AG04450 (cell line): ENCODE results near the gene TCERG1. TPM values are rescaled to one million over a fixed set of nuclear protein-coding genes. Genes with fewer than 3 reads are reported as not detected.
A peak's percentile ranks its signal among the peaks of the same experiment; 100 is the strongest.

Source experiments
- CTCF ChIA-PET: fragments of 300-600, 350-600 bp; formaldehyde crosslinking; extraction: SDS; loops from one replicate; lab custom pipeline; 2022; ENCODE audit warnings: antibody characterized with exemption, inconsistent platforms; lab: Charles Lee
- POLR2A ChIA-PET: fragments of 350-600 bp; formaldehyde crosslinking; extraction: SDS; loops from one replicate; lab custom pipeline; 2021; ENCODE audit warnings: antibody characterized with exemption, inconsistent platforms; lab: Yijun Ruan, JAX
- DNase-seq: peaks from one replicate; pipeline ENCODE4 v3.0.0-alpha.2; 2011; ENCODE audit warnings: low read depth, low spot score
- H3K27ac ChIP-seq: one replicate; pipeline ENCODE4 v1.5.1; 2012; ENCODE audit warnings: low read depth, low read length, control low read depth
- H3K27me3 ChIP-seq: one replicate; pipeline ENCODE4 v1.6.0; 2012; ENCODE audit warnings: low read length; ENCODE audit not compliant: control insufficient read depth, insufficient read depth
- H3K4me3 ChIP-seq: 2 replicates; pipeline ENCODE4 v1.5.1; 2011; ENCODE audit warnings: mild to moderate bottlenecking, low read depth, low read length, control low read depth
- H3K9me3 ChIP-seq: 2 replicates; pipeline ENCODE4 v1.5.1; 2012; ENCODE audit warnings: low read length; ENCODE audit not compliant: control insufficient read depth, insufficient read depth
- CTCF ChIP-seq: IDR thresholded peaks from 2 replicates; pipeline ENCODE4 v1.5.1; 2011; ENCODE audit warnings: low read depth, low read length, control low read depth, inconsistent platforms
- polyA plus RNA-seq: library from polyadenylated mRNA; depleted of rRNA; stranded (reverse); fragments of >200 nt; gene quantifications from 2 replicates; pipeline ENCODE4 v1.2.3, GENCODE V29; 2011

TCERG1 gene
- polyA plus RNA-seq, 1 experiment = 43.1 TPM

- H3K27ac ChIP-seq = no peak overlapping the region
- no peaks in the 10 kb centered on the region for H3K27me3 ChIP-seq
- POLR2A ChIA-PET = no interaction called here
- no peak for DNase-seq
- H3K9me3 ChIP-seq = no peaks in the 10 kb centered on the region
- TF ChIP-seq CTCF = no peak
- CTCF ChIA-PET = interaction anchor here (1.3 to 6.9 kb wide), 4 partner anchors 12 to 658 kb away, joined by 4 to 140 read pairs (median 57); no protein-coding TSS in a partner anchor
- no peak overlapping the region for H3K4me3 ChIP-seq
These were observed 82.9 kb downstream of the TCERG1 start for GRCh38 chr5:146529984-146530383.

GRCh38 chr5:146533260-146533857, 86.2 kb downstream of the TCERG1 start:
- DNase-seq = peak; percentile 7
- Histone ChIP-seq H3K4me3 (no peak overlapping the region), H3K27me3 (no peaks in the 10 kb centered on the region), H3K27ac (no peak overlapping the region), H3K9me3 (no peaks in the 10 kb centered on the region)
- CTCF ChIA-PET = interaction anchor here (0.5 to 6.9 kb wide), 36 partner anchors 9 to 1045 kb away, joined by 3 to 140 read pairs (median 4); partner anchors contain the start of gene GPR151
- POLR2A ChIA-PET = no interaction called here
- TF ChIP-seq CTCF = peak; percentile 91

DNA sequence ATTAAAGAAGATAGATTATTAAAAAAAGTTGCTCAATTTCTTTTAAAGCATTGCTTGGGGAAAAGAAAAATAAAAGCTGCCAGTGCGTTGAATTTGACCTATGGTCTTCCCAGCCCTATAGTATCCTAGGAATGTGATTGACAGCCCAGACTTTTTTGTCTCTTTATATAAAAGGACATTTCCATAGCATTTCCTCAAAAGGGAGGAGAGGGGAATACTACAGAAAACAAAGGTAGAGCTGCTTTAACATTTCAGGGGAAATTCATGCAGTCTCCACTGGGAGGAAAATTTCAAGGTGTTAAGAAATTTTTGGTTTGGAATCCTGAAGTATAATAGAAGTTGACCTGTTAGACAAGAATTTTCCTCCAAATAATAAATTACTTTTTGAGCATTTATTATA, 86.7 kb downstream of the TCERG1 start:
- ChIA-PET POLR2A (no interaction called here), CTCF (interaction anchor here (0.5 to 6.9 kb wide), 34 partner anchors 8 to 1044 kb away, joined by 3 to 140 read pairs (median 4); partner anchors contain the start of gene GPR151)
- no peak for TF ChIP-seq CTCF
- no peak overlapping the region for H3K27ac ChIP-seq
- no peak for DNase-seq
- H3K27me3 ChIP-seq = no peaks in the 10 kb centered on the region
- H3K4me3 ChIP-seq = no peak overlapping the region
- no peaks in the 10 kb centered on the region for H3K9me3 ChIP-seq

GRCh38 chr5:146538432-146538831, 91.3 kb downstream of the TCERG1 start:
- no peaks in the 10 kb centered on the region for H3K9me3 ChIP-seq
- no peak for TF ChIP-seq CTCF
- POLR2A ChIA-PET = no interaction called here

GRCh38 chr5:146539973-146540372, 92.8 kb downstream of the TCERG1 start:
- no peak overlapping the region for H3K4me3 ChIP-seq

More at GRCh38 chr5:146538432-146538831, 91.3 kb downstream of the TCERG1 start:
- DNase-seq = no peak
- H3K27me3 ChIP-seq = no peaks in the 10 kb centered on the region
- H3K27ac ChIP-seq = no peak overlapping the region
- H3K4me3 ChIP-seq = no peak overlapping the region
- CTCF ChIA-PET = interaction anchor here (1.5 to 1.8 kb wide), 3 partner anchors 9 to 650 kb away, joined by 6 to 13 read pairs (median 6); no protein-coding TSS in a partner anchor

More at GRCh38 chr5:146539973-146540372, 92.8 kb downstream of the TCERG1 start:
- no peak for TF ChIP-seq CTCF
- ChIA-PET CTCF (interaction anchor here (0.6 to 5.3 kb wide), 4 partner anchors 424 to 1052 kb away, joined by 4 to 85 read pairs (median 18); no protein-coding TSS in a partner anchor), POLR2A (no interaction called here)
- DNase-seq = no peak
- Histone ChIP-seq H3K27ac (no peak overlapping the region), H3K9me3 (no peaks in the 10 kb centered on the region), H3K27me3 (no peaks in the 10 kb centered on the region)
